DOHH2 (cell line): ENCODE results near the gene RBM33.

Experiments
- EZH2phosphoT487 ChIP-seq: fragments of 200-600 bp; sonication (generic); IDR thresholded peaks from 2 replicates; pipeline ENCODE4 v1.6.1; 2017; ENCODE audit warnings: borderline replicate concordance, mild to moderate bottlenecking, antibody characterized with exemption, low read length, moderate library complexity, mixed read lengths
- TF ChIP-seq, protein P1 (sequence below): fragments of 200-600 bp; sonication (generic); IDR thresholded peaks from one replicate; pipeline ENCODE4 v1.5.1; 2014; ENCODE audit warnings: antibody characterized with exemption, mild to moderate bottlenecking, low read depth, low read length; ENCODE audit not compliant: poor library complexity, severe bottlenecking

DNA sequence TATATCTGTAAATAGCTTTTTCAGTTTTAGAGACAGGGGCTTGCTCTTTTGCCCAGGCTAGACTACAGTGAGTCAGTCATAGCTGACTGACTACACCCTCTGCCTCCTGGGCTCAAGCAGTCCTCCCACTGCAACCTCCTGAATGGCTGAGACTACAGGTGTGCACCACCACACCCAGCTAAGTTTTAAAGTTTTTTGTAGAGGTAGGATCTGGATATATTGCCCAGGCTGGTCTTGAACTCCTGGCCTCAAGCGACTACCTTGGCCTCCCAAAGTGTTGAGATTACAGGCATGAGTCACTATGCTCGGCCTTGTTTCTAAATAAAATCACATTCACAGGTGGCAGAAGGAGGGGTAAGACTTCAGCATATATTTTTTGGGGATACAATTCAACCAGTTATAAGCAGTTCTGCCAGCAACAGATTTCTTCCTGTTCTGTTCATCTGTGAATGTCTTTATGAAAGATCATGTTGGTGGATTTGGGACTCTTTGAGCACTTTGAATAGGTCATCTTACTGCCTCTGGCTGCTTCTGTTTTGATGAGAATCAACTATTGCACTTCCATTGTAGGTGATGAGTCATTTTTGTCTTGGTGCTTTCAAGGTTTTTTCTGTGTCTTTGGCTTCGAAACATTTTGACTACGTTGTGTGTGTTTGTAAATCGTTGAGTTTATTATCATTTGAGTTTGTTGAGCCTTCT, 15.7 kb downstream of the RBM33 start:
- TF ChIP-seq, protein P1, sequence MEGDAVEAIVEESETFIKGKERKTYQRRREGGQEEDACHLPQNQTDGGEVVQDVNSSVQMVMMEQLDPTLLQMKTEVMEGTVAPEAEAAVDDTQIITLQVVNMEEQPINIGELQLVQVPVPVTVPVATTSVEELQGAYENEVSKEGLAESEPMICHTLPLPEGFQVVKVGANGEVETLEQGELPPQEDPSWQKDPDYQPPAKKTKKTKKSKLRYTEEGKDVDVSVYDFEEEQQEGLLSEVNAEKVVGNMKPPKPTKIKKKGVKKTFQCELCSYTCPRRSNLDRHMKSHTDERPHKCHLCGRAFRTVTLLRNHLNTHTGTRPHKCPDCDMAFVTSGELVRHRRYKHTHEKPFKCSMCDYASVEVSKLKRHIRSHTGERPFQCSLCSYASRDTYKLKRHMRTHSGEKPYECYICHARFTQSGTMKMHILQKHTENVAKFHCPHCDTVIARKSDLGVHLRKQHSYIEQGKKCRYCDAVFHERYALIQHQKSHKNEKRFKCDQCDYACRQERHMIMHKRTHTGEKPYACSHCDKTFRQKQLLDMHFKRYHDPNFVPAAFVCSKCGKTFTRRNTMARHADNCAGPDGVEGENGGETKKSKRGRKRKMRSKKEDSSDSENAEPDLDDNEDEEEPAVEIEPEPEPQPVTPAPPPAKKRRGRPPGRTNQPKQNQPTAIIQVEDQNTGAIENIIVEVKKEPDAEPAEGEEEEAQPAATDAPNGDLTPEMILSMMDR, result no peak
- no peak for TF ChIP-seq EZH2phosphoT487
